Stimulated activated CD8-positive, alpha-beta memory T cell treated with anti-CD3 and anti-CD28 coated beads, Interleukin-12 subunit alpha, Interleukin-12 subunit beta, amount 100 ng/mL, for 4 hours (primary cell): ENCODE measurements around the gene SHOC2.

Experiments used
- DNase-seq: peaks from one replicate; pipeline ENCODE4 v3.0.0-alpha.2; 2020; ENCODE audit warnings: low read depth

Gene SHOC2

DNA sequence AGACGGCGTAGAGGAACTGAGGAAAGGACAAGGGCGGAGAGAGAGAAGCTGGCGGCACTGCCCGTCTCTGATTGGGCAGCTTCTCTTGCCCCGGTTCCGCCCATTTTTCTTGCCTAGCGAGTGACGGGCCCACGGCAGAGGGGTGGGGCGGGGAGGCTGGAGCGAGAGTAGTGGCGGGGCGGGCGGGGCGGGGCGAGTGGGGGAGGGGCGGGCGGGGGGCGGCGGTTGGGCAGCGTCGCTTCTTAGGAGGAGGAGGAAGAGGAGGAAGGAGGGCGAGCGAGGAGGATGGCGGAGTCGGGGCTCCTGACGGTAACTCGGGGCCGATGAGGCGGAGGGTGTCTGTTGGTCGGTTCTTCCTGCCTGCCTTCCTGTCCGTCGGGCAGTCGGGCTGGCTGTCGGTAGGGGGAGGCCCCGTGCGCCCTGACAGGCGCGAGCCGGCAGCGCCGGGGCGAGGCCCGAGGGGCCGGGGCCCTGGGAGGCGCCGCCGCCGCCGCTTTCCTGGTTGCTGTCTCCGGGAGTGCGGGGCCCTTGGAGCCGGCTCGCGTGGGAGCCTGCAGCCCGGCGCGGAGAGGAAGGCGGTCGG lies at the start of gene SHOC2:
Gene SHOC2, plus strand, starts transcription at position 256 of the 583 bp plus-strand sequence. CDS start 44,755 bp downstream, outside the sequence.
- no peak for DNase-seq

- no peak for DNase-seq
Observed at GRCh38 chr10:110870823-110871297, 48.5 kb upstream of the SHOC2 start.

- peak; percentile 88 for DNase-seq
Observed at GRCh38 chr10:110871298-110872084, 47.9 kb upstream of the SHOC2 start, which contains the start of gene PDCD4. PDCD4 (plus strand) TSS chr10:110871928; CDS start chr10:110876028, 4,100 bp downstream.

GRCh38 chr10:110872145-110872983 lies 47.0 kb upstream of the SHOC2 start:
- DNase-seq: peak; percentile 53

GRCh38 chr10:110872984-110873923 lies 46.1 kb upstream of the SHOC2 start:
- no peak for DNase-seq

- no peak for DNase-seq
Observed at GRCh38 chr10:110873951-110874350, 45.5 kb upstream of the SHOC2 start.

DNA sequence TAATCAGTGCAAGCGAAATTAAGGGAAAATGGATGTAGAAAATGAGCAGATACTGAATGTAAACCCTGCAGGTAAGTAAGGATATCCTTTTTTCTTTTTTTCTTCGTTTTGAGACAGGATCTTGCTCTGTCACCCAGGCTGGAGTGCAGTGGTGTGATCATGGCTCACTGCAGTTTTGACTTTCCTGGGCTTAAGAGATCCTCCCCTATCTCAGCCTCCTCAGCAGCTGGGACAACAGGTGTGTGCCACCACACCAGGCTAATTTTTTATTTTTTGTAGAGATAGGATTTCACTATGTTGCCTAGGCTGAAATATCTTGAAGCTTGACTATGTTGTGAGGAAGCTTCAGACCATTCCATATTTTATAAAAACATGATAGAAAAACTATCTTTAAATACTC lies 43.4 kb upstream of the SHOC2 start:
- DNase-seq: no peak

- no peak for DNase-seq
Observed at GRCh38 chr10:110876788-110877187, 42.6 kb upstream of the SHOC2 start.

GRCh38 chr10:110880012-110880411 lies 39.4 kb upstream of the SHOC2 start:
- DNase-seq: no peak

GRCh38 chr10:110881247-110881646 lies 38.2 kb upstream of the SHOC2 start:
- DNase-seq: no peak

DNA sequence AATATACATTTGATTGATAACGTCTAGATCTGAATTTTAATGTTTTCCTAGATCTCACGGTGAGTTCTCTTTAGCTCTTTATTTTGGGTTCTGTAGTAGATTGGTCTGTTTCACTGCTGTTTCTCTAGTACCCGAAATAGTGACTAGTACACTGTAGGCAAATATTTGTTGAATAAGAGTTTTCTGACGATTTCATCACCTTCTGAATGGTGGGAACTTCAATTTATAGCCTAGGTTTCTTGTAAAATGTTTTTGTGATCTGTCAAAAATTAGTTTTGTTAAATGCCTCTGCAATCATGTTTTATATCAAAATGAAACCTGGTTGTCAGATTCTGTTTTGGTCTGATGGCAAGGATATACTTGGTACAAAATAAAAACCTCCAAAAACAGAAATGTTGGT lies 37.5 kb upstream of the SHOC2 start:
- no peak for DNase-seq

DNA sequence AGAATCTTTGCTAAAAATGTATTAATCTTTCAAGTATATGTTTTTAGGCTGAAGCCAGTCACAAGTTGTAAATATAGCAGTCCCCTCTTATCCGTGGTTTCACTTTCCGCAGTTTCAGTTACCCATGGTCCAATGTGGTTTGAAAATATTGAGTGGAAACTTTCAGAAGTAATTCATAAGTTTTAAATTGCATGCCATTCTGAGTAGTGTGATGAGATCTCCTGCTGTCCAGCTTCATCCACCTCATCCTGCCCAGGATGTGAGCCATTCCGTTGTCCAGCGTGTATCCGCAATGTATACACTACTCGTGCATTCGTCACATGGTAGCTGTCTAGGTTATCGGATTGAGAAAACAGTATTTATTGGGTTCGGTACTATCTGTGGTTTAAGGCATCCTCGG lies 35.5 kb upstream of the SHOC2 start:
- no peak for DNase-seq

- DNase-seq: no peak
Observed at GRCh38 chr10:110885932-110886674, 33.3 kb upstream of the SHOC2 start.

DNA sequence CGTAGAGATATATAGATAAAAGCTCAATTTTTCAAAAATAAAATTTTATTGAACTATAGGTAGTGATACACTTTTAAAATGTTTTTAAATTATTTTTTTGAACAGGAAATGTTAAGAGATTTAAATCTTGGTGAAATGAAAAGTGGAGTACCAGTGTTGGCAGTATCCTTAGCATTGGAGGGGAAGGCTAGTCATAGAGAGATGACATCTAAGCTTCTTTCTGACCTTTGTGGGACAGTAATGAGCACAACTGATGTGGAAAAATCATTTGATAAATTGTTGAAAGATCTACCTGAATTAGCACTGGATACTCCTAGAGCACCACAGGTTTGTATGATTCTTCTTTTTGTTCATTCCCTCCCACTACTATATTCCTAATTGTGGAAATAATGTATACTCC lies 31.8 kb upstream of the SHOC2 start:
- DNase-seq: no peak

DNA sequence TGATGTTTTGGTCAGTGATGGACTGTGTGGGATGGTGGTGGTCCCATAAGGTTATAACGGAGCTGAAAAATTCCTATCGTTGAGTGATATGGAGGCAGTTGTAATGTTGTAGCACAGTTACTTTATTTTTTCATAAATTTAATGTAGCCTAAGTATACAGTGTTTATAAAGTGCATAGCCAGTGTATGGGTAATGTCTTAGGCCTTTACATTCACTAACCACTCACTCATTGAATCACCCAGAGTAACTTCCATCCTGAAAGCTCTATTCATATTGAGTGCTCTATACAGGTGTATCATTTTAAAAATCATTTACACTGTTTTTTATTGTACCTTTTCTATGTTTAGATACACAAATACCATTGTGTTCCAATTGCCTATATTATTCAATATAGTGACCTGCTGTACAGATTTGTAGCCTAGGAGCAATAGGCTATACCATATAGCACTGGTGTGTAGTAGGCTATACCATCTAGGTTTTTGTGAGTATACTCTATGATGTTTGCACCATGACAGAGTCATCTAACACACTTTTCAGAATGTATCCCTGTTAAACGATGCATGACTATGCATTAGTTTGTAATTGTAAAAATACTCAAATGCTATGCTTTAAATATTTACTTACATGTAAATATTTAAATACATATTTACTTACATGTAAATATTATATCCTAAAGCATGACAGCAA lies 26.7 kb upstream of the SHOC2 start:
- DNase-seq: no peak

DNA sequence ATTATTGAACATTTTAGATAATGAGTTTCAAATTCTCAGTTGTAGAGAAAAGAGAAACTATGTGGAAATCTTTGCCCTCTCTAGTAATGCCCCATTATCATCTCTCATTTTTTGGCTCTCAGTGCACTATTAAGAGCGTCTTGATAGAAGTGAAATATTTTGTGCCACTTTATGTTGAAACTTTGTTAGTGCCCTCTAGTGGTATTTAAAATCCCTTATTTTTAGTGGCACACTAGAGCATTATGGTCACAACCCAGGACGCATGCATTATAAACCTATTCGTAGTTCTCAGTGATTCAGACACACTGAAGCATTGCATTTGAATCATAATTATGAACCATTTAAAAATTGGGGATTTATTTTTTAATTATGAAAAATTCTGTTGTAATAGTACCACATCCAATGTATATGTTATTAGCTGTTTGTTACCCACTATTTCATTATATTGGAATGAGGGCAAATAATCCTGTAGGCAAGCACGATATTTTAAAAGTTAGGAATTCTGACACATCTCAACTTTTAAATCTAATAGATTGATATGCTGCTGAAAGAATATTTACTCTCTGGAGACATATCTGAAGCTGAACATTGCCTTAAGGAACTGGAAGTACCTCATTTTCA lies 25.7 kb upstream of the SHOC2 start:
- no peak for DNase-seq

GRCh38 chr10:110897184-110897583 lies 22.2 kb upstream of the SHOC2 start:
- no peak for DNase-seq

DNA sequence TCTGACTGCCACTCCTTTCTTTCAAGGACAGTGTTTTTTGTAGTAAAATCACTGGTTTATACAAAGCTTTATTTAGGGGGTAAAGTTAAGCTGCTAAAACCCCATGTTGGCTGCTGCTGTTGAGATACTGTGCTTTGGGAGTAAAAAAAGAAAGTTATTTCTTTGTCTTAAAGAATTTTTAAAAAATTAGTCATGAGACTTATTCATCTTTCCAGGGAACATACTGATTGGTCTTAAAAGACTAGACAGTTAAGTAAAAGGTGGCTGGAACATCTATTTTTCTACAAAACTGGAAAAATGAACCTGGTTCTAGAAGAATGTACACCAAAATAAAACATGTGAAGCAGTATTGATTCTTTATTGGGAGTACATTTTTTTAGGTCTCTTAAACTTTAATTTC lies 21.0 kb upstream of the SHOC2 start:
- DNase-seq: no peak

- DNase-seq: no peak
Observed at GRCh38 chr10:110900983-110901382, 18.4 kb upstream of the SHOC2 start.
